Measurements from ENCODE around the gene FLACC1.
"Not testable (repeated sequence)": the region's sequence is repeated elsewhere in the genome, so short reads cannot be mapped to it uniquely, and the experiment has no call there.

The FLACC1 gene

GRCh38 chr2:201348758-201349157, 8.4 kb downstream of the FLACC1 start:
- DNase-seq (ENCODE audit: low read depth in 2 of 2): no peak

GRCh38 chr2:201347138-201347537, 10.0 kb downstream of the FLACC1 start:
- DNase-seq (ENCODE audit: low read depth in 2 of 2): no peak

DNA sequence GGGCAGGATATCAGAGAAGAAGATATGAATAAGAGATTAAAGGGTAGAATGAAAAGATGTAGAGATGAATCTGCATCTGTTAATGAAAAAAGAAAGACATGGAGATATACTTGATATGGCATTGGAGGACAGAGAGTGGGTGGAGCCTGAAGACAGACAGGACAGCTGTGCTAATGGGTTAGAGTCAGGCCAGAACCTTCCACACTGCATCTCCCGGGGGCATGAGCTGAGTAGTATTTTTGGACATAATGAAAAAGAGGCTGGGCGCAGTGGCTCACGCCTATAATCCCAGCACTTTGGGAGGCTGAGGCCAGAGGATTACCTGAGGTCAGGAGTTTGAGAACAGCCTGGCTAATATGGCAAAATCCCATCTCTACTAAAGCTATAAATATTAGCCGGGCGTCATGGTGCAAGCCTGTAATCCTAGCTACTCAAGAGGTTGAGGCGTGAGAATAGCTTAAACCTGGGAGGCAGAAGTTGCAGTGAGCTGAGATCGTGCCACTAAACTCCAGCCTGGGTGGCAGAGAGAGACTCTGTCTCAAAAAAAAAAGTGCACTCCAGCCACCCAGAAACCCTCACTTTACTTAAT, 11.4 kb downstream of the FLACC1 start:
- no peak for DNase-seq (ENCODE audit: low read depth in 2 of 2)

DNA sequence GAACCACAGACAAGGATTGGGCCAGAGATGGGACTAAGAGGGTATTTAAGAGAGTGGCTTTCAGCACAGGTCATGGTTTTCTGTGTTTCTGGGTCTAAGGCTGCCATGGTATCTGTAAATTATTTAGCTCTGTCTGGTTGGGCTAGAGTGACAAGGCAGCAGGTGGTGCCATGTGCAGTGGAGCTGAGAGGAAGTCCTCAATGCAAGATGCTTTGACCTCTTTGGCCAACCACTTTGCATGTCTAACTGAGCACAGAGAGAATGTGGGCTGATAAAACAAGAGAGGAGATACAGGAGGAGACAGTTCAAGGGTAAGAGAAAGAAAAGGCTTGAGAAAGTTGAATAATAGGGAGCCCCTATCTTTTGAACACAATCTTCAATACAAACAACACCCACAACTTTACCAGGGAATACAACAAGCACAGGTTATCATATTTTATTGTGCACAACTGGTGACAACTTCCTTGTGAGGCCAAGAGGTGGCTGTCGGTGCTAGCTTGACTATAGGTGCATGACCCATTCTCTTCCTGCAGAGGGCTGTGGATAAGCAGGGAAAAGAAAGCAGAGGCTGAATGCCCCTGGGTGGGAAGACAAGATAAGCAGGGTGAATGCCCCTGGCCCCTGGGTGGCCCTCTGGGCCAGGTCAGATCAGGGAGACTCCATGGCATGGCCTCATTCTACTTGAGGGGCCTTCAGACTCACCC, 12.3 kb downstream of the FLACC1 start:
- DNase-seq (ENCODE audit: low read depth in 2 of 2): no peak

DNA sequence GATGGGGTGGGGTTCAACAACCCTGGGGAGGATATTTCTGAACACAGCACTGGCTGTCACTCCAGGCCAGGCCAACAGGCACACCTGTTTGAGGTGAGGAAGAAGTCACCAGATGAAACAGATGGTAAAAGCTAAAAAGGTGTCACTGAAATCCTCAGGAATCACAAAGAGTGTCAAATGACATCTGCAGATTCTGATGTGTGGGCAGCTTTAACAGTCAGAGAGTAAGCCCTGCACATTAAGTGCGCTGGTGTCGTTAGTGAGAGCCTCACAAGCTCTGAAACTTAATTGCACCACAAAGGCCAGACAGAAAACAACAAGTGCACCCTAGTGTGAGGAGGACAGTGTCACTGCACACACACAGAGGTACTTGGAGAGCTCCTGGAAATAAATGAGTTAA, 13.6 kb downstream of the FLACC1 start:
- no peak for DNase-seq (ENCODE audit: low read depth in 2 of 2)

DNA sequence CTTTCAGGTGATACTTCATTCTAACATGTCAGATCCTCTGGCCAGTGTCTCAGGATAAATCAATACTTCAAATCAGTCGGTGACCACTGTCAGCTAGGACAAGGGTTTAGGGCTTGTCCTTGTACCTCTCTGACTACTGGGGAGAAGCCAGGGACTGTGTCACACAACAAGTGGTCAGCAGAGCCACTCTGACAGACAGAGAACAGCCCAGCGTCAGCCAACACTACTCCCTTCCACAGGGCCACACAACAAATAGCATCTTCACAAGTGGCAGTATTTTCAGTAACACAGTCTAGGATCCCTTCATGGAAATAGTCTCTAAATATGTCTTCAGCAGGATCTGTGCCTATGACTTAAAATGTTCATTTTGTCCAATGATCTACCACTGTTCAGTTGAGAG, 14.2 kb downstream of the FLACC1 start:
- no peak for DNase-seq (ENCODE audit: low read depth in 2 of 2)

GRCh38 chr2:201329409-201329808, 27.7 kb downstream of the FLACC1 start:
- no peak for DNase-seq (ENCODE audit: low read depth in 2 of 2)

DNA sequence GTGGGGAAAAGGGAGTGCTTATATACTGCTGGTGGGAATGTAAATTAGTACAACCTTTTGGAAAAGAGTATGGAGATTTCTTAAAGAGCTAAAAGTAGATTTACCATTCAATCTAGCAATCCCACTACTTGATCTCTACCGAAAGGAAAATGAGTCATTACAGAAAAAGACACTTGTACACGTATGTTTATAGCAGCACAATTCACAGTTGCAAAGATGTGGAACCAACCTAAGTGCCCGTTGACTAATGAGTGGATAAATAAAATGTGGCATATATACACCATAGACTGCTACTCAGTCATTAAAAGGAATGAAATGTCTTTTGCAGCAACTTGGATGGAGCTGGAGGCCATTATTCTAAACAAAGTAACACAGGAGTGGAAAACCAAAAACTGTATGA, 29.5 kb downstream of the FLACC1 start:
- no peak for DNase-seq (ENCODE audit: low read depth in 2 of 2)

- no peak for DNase-seq (ENCODE audit: low read depth in 2 of 2)
These were observed 34.4 kb downstream of the FLACC1 start for GRCh38 chr2:201322772-201323171.

- DNase-seq (ENCODE audit: low read depth in 2 of 2): no peak
These were observed 36.4 kb downstream of the FLACC1 start for GRCh38 chr2:201320701-201321100.

- no peak for DNase-seq (ENCODE audit: low read depth in 2 of 2)
These were observed 36.9 kb downstream of the FLACC1 start for GRCh38 chr2:201320257-201320656.

DNA sequence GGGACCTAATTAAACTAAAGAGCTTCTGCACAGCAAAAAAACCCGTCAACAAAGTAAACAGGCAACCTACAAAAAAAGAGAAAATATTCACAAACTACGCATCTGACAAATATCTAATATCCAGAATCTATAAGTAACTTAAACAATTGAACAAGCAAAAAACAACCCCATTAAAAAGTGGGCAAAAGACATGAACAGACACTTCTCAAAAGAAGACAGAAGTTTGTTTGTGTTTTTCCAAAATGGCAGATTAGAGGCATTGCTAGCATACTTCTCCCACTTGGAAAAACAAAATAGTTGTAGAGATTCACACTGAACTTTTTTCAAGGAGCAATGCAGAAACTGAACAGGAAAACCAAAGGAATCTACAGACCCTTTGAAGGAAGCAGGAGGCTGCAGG, 37.6 kb downstream of the FLACC1 start:
- no peak for DNase-seq (ENCODE audit: low read depth in 2 of 2)

- DNase-seq (ENCODE audit: low read depth in 2 of 2): no peak
These were observed 43.8 kb downstream of the FLACC1 start for GRCh38 chr2:201313362-201313761.

DNA sequence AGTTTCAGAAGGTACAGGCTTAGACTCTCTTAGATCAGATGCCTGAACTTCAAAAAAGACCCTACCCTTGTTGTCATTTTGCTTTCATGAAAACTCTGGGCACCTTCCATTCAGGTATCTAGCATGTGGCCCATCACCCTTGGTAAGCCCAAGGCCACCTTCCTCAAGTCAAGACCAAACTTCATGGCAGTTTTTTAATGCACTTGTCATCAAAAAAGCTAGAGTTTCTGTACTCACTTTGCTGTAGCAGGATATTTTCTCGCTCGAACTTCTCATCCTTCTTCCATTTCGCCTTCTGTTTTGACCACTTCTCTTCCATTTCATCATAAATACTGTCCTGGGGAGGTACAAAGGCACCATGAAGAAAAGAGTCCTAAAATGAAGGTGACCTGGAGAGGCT, 48.2 kb downstream of the FLACC1 start:
- no peak for DNase-seq (ENCODE audit: low read depth in 2 of 2)

DNA sequence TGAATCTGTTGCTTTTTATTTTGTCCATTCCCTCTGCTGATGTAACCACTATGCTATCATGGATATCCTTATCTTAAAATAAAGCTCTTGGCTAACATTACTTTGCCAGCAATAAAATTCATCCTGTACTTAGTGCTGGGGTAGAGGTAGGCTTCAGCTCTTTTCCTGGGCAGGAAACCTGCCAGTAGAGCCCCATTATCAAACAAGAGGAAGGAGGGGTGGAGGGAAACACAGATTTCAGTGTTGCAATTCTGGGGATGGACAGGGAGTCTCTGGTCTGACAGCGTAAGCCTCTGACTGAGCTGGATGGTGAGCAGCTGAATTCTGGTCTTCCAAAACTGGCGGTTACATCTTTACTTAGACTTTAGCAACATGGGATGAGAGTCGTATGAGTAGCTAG, 49.3 kb downstream of the FLACC1 start:
- DNase-seq (ENCODE audit: low read depth in 2 of 2): no peak

DNA sequence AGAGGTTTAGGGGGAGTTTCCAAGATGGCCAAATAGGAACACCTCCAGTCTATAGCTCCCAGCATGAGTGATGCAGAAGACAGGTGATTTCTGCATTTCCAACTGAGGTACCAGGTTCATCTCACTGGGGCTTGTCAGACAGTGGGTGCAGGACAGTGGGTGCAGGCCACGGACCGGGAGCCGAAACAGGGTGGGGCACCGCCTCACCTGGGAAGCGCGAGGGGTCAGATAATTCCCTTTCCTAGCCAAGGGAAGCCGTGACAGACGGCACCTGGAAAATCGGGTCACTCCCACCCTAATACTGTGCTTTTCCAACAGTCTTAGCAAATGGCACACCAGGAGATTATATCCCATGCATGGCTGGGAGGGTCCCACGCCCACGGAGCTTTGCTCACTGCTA, 57.2 kb downstream of the FLACC1 start:
- not testable (repeated sequence) for DNase-seq (ENCODE audit: low read depth in 2 of 2)

DNA sequence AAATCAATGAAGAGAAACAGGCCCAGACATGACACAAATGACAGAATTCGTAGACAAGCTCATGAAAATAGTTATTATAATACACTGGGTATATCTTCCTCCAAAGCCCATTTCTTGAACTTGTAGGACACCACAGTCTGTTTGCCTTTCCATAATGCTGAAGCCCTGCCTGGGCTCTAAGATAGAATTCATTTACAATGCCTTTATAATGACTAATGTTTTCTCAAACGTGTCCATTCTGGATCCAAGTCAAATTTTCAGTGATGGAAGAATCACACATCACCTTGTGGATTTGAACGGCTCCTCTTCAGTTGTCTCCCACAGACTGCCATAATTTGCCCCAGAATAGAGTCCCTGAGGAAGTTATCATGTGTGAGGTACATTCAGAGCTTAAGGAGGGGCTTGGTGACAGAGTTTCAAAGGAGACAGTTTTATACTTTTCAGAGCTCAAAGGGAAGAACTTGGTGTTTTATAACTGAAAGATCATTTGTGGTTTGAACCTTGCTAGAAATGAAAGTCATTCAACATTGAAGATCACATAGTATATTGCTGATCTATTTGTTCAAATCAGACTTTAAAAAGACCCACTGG, 58.6 kb downstream of the FLACC1 start:
- DNase-seq (ENCODE audit: low read depth in 2 of 2): no peak

DNA sequence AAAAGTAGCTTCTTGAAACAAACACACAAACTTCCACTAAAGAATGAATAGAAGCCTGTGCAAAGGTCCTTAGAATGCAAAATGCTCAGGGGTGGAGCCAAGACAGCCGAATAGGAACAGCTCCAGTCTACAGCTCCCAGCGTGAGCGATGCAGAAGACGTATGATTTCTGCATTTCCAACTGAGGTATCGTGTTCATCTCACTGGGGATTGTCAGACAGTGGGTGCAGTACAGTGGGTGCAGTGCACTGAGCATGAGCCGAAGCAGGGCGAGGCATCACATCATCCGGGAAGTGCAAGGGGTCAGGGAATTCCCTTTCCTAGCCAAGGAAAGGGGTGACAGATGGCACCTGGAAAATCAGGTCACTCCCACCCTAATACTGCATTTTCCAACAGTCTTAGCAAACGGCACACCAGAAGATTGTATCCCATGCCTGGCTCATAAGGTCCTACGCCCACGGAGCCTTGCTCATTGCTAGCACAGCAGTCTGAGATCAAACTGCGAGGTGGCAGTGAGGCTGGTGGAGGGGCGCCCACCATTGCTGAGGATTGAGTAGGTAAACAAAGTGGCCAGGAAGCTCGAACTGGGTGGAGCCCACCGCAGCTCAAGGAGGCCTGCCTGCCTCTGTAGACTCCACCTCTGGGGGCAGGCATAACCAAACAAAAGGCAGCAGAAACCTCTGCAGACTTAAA, 66.5 kb downstream of the FLACC1 start:
- DNase-seq (ENCODE audit: low read depth in 2 of 2): not testable (repeated sequence)

DNA sequence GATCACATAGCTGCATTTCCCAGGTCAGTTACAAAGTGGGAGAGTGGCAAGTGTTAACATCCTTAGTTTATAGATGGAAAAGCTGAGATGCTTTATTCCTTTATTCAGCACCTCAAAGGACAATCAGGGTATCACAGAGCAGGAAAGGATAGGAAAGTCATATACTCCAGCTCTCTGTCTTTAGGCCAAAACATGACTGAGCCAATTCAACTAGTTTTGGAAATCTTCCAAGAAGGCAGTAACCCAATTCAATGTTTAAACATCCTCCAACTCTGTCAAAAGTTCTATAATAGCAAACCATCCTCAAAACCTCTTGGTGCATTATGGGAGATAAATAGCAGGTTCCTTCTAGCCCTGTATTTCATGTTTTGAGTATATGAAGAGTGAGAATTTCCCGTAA, 71.6 kb downstream of the FLACC1 start:
- no peak for DNase-seq (ENCODE audit: low read depth in 2 of 2)

DNA sequence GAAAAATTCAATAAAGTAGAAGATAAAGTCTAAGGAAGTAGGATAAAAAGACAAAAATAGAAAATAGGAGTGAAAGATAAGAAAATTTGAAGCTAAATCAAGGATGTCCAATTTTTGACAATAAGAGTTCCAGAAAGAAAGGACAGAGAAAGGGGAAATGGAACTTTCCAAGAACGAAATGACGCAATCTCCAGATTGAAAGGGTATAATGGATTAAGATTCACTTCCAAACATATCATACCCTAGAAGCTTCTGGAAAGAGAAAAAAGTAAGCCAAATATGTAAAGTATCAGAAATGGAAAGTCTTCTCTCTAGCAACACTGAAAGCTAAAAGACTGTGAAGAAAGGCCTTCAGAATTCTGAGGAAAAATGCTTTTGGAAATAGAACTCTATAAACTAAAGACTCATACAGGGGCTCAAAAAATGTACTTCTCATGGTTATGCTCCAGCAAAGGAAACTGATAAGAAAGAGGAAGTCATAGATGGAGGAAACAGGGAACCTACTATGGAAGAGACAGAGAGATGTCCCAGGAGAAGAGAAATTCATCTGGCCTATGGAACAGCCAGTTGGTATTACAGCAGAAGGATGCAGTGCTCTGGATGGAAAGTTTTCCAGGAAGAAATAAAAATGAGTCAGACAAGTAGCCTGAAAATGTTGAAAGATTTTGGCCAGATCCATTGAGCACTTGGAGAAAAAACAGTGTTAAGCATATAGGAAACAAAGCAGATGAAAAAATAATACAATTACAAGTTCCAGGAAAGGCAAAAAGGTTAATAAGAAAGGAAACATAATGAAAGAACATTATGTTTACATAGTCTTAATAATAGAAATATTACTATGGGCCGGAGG, 76.7 kb downstream of the FLACC1 start:
- DNase-seq (ENCODE audit: low read depth in 2 of 2): no peak

DNA sequence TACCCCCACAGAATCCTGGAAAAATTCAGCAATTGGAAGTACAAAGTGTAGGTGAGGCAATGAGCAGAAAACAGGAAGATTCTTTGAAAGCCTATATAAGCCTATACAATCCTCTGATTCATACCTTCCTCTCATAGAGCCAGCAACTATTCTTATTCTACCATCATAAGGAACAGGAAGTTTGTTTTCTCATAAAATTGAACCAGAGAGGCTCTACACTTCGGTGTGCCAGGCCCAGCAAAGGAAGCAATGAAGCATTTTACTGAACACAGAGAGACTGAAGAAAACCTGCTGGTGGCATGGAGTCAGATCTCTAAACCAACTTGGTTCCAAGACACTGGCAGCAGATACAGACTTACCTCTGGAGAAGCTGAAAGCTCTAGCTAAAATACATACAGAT, 78.1 kb downstream of the FLACC1 start:
- no peak for DNase-seq (ENCODE audit: low read depth in 2 of 2)

GRCh38 chr2:201276511-201276910, 80.6 kb downstream of the FLACC1 start:
- DNase-seq (ENCODE audit: low read depth in 2 of 2): no peak

Data from stimulated activated CD4-positive, alpha-beta T cell treated with anti-CD3 and anti-CD28 coated beads, Interleukin-15, amount 100 ng/mL, for 48 hours (primary cell).